ENCODE measurements around the gene BIRC5. TPM values are rescaled to one million over a fixed set of nuclear protein-coding genes. Genes with fewer than 3 reads are reported as not detected.
"Not testable (repeated sequence)": the region's sequence is repeated elsewhere in the genome, so short reads cannot be mapped to it uniquely, and the experiment has no call there.

The BIRC5 gene
- total and polyA plus RNA-seq, 9 donors: 0.11 to 1.4 (median 0.73) TPM; not detected in 2

- H3K36me3 ChIP-seq: no peaks in the 10 kb centered on the region
- no peaks in the 10 kb centered on the region for H3K27me3 ChIP-seq
- TF ChIP-seq, protein P1, sequence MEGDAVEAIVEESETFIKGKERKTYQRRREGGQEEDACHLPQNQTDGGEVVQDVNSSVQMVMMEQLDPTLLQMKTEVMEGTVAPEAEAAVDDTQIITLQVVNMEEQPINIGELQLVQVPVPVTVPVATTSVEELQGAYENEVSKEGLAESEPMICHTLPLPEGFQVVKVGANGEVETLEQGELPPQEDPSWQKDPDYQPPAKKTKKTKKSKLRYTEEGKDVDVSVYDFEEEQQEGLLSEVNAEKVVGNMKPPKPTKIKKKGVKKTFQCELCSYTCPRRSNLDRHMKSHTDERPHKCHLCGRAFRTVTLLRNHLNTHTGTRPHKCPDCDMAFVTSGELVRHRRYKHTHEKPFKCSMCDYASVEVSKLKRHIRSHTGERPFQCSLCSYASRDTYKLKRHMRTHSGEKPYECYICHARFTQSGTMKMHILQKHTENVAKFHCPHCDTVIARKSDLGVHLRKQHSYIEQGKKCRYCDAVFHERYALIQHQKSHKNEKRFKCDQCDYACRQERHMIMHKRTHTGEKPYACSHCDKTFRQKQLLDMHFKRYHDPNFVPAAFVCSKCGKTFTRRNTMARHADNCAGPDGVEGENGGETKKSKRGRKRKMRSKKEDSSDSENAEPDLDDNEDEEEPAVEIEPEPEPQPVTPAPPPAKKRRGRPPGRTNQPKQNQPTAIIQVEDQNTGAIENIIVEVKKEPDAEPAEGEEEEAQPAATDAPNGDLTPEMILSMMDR (IDR thresholded peaks at IDR 0.05): peak; percentile 96 to 100 (median 96)
- TF ChIP-seq EP300 (IDR thresholded peaks at IDR 0.05): no peak
- H3K4me1 ChIP-seq (ENCODE audit: insufficient read depth): peaks cover 3% of the 10 kb centered on the region
- no peaks in the 10 kb centered on the region for H3K9me3 ChIP-seq
- no peak overlapping the region for H3K4me3 ChIP-seq
- 22 to 31% (median 23%) methylated on average over 26 to 27 of the region's 27 CpGs for WGBS, 3 donors
- DNase-seq: peak; percentile 80 to 91 (median 88)
- intact Hi-C loops (cut with DNase I): loop anchor here (2.0 to 10.0 kb wide), 4 partner anchors 114 to 172 kb away; partner anchors contain the start of gene SOCS3 (in 1 of the 4)
- H3K27ac ChIP-seq: no peak overlapping the region
These were observed 37.1 kb downstream of the BIRC5 start for GRCh38 chr17:78250891-78251772.

- H3K27ac ChIP-seq: no peak overlapping the region
- TF ChIP-seq POLR2A (IDR thresholded peaks at IDR 0.05): no peak
- TF ChIP-seq EP300 (IDR thresholded peaks at IDR 0.05): no peak
- TF ChIP-seq, protein P1 (IDR thresholded peaks at IDR 0.05): no peak
- no peak overlapping the region for H3K4me3 ChIP-seq
- no peak for DNase-seq
- intact Hi-C loops (cut with DNase I): loop anchor here (2.0 to 10.0 kb wide), 4 partner anchors 113 to 171 kb away; partner anchors contain the start of gene SOCS3 (in 1 of the 4)
- peaks cover 9% of the 10 kb centered on the region for H3K4me1 ChIP-seq (ENCODE audit: insufficient read depth)
- H3K9me3 ChIP-seq: no peaks in the 10 kb centered on the region
- no peaks in the 10 kb centered on the region for H3K36me3 ChIP-seq
- 48 to 58% (median 54%) methylated on average over 6 of the region's 6 CpGs for WGBS, 3 donors
- no peaks in the 10 kb centered on the region for H3K27me3 ChIP-seq
These were observed 37.7 kb downstream of the BIRC5 start for GRCh38 chr17:78251773-78252103.

GRCh38 chr17:78252111-78252634 is 38.1 kb downstream of the BIRC5 start:
- 73 to 82% (median 74%) methylated on average over 12 of the region's 12 CpGs for WGBS, 3 donors
- Histone ChIP-seq H3K4me3 (no peak overlapping the region), H3K9me3 (no peaks in the 10 kb centered on the region), H3K36me3 (no peaks in the 10 kb centered on the region), H3K4me1 (ENCODE audit: insufficient read depth) (peaks cover 12% of the 10 kb centered on the region), H3K27ac (no peak overlapping the region), H3K27me3 (no peaks in the 10 kb centered on the region)
- no peak for TF ChIP-seq POLR2A (IDR thresholded peaks at IDR 0.05)
- no peak for TF ChIP-seq EP300 (IDR thresholded peaks at IDR 0.05)
- TF ChIP-seq, protein P1 (IDR thresholded peaks at IDR 0.05): no peak
- intact Hi-C loops (cut with DNase I): loop anchor here (5.0 to 10.0 kb wide), 3 partner anchors 113 to 170 kb away; partner anchors contain the start of gene SOCS3 (in 1 of the 4)
- peak in 1 of 5 donors; percentile 34 for DNase-seq

GRCh38 chr17:78252701-78253635 is 38.9 kb downstream of the BIRC5 start:
- Histone ChIP-seq H3K4me1 (ENCODE audit: insufficient read depth) (peaks cover 18% of the 10 kb centered on the region), H3K27me3 (no peaks in the 10 kb centered on the region), H3K27ac (no peak overlapping the region), H3K36me3 (no peaks in the 10 kb centered on the region), H3K4me3 (no peak overlapping the region), H3K9me3 (no peaks in the 10 kb centered on the region)
- TF ChIP-seq, protein P1 (IDR thresholded peaks at IDR 0.05): no peak
- TF ChIP-seq POLR2A (IDR thresholded peaks at IDR 0.05) (no peak), EP300 (IDR thresholded peaks at IDR 0.05) (no peak)
- DNase-seq: peak in 2 of 5 donors; percentile 34 to 38
- intact Hi-C loops (cut with DNase I): loop anchor here (5.0 to 10.0 kb wide), 3 partner anchors 112 to 169 kb away; partner anchors contain the start of gene SOCS3 (in 1 of the 4)
- WGBS, 3 donors: 65 to 70% (median 66%) methylated on average over 15 of the region's 15 CpGs

DNA sequence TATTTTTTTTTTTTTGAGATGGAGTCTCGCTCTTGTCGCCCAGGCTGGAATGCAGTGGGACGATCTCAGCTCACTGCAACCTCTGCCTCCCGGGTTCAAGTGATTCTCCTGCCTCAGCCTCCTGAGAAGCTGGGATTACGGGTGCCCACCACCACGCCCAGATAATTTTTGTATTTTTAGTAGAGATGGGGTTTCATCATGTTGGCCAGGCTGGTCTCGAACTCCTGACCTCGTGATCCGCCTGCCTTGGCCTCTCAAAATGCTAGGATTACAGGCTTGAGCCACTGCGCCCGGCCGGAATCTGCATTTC is 39.5 kb downstream of the BIRC5 start:
- Histone ChIP-seq H3K4me1 (ENCODE audit: insufficient read depth) (peaks cover 18% of the 10 kb centered on the region), H3K4me3 (peak overlapping the region; percentile 100)
- 66 to 76% (median 75%) methylated on average over 12 of the region's 12 CpGs for WGBS, 3 donors
- peak in 2 of 5 donors; percentile 44 to 48 for DNase-seq
- not testable (repeated sequence) for H3K36me3 ChIP-seq, H3K27ac ChIP-seq, H3K9me3 ChIP-seq, H3K27me3 ChIP-seq
- intact Hi-C loops (cut with DNase I): loop anchor here (5.0 to 10.0 kb wide), 3 partner anchors 111 to 169 kb away; partner anchors contain the start of gene SOCS3 (in 1 of the 4)

All from ovary (tissue), 9 donors.